Activated T-helper 9 cell treated with anti-CD3 and anti-CD28 coated beads, Interleukin-2, amount 50 U/mL, for 16 hours (primary cell): ENCODE data around the gene PCLO.

Experiments
- DNase-seq: peaks from one replicate; pipeline ENCODE4 v3.0.0-alpha.2; 2020; ENCODE audit warnings: low read depth

Gene PCLO, protein sequence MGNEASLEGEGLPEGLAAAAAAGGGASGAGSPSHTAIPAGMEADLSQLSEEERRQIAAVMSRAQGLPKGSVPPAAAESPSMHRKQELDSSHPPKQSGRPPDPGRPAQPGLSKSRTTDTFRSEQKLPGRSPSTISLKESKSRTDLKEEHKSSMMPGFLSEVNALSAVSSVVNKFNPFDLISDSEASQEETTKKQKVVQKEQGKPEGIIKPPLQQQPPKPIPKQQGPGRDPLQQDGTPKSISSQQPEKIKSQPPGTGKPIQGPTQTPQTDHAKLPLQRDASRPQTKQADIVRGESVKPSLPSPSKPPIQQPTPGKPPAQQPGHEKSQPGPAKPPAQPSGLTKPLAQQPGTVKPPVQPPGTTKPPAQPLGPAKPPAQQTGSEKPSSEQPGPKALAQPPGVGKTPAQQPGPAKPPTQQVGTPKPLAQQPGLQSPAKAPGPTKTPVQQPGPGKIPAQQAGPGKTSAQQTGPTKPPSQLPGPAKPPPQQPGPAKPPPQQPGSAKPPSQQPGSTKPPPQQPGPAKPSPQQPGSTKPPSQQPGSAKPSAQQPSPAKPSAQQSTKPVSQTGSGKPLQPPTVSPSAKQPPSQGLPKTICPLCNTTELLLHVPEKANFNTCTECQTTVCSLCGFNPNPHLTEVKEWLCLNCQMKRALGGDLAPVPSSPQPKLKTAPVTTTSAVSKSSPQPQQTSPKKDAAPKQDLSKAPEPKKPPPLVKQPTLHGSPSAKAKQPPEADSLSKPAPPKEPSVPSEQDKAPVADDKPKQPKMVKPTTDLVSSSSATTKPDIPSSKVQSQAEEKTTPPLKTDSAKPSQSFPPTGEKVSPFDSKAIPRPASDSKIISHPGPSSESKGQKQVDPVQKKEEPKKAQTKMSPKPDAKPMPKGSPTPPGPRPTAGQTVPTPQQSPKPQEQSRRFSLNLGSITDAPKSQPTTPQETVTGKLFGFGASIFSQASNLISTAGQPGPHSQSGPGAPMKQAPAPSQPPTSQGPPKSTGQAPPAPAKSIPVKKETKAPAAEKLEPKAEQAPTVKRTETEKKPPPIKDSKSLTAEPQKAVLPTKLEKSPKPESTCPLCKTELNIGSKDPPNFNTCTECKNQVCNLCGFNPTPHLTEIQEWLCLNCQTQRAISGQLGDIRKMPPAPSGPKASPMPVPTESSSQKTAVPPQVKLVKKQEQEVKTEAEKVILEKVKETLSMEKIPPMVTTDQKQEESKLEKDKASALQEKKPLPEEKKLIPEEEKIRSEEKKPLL (N-terminal part only)

DNA sequence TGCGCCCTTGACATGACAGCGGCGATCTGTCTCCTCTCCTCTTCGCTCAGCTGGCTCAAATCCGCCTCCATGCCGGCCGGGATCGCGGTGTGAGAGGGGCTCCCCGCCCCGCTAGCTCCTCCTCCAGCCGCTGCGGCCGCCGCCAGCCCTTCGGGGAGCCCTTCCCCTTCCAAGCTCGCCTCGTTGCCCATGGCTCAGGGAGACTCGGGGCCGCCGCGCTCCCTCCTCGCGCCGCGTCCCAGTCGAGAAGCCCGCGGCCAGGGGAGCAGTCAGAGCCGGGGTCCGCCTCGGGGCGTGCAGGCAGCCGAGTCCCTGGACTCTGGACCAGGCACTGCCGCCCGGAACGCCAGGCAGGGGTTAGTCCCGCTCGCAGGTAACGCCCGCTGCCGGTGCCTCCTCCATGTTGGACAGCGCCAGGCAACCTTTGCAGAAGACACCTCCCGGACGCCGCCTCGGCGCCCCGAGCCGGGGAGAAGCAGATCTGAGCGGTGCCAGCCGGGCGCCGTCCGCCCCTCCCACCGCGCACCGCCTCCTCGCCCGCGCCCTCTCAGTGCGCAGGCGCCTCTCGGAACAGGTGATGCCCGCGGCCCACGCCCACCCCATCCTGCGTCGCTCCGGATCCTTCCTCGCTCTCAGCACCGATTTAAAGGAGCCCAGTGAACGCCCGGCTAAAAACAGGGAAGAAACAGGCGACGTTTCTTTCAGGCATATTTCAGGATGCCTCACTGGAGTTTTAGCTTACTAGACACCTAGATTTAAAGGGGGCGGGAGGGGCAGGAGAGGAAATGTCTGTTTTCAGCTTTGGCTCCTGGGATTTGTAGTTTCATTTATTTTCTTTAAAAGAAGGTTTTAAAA, at the start of gene PCLO:
Gene PCLO (minus strand): TSS at position 483 of the 855 bp plus-strand sequence. CDS start 292 bp downstream, at position 191.
- DNase-seq, result peak; percentile 6

DNA sequence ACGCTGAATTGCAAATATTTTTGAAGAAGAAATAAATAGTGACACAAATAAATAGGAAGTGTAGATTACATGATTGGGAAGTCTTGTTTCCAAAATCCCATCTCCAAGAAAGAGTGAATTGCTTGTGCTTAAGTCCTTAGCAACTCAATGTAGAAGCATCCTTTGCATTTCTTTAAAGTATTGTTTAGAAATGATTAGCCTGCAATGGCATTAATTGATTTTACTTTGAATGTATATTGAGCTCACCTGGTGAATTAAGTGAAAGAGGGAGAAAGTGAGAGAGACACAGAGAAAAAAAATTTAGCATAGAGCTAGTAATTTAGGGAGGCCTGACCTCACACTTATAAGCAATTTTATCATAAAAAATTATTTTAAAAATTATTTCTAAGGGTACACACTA, 49.0 kb upstream of the PCLO start:
- DNase-seq, result no peak

DNA sequence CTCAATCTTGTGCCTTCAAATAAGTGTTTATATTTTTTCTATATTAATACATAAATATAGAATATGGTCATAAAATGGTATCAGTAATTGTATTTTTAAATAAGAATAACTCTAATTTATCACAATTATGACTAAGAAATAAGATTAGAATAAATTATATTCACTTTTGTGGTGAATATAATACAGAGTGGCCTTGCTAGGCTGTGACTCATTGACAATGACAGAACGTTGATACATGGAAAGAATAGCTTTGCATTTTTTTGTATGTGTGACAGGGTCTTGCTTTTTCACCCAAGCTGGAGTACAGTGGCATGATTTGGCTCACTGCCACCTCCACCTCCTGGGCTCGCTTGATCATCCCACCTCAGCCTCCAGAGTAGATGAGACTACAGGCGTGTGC, 47.8 kb upstream of the PCLO start:
- no peak for DNase-seq

DNA sequence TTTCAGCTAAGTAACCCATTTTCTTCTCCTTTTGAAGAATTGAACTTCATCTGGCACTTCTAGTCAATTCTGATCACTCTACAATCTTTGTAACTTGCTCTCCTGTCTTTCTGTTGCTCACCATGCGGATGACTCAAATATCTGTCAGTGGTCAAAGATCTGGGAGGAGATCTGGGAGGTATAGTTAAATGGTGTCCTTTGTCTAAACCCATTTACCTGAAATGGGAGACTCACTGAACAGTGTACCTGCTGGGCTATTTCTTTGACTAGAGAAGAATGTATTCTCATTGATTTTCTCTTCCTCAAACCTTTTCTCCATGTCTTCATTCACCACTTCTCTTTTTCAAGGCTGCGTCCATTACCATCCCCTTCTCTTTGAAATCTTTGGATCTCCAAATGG, 42.0 kb upstream of the PCLO start:
- no peak for DNase-seq

DNA sequence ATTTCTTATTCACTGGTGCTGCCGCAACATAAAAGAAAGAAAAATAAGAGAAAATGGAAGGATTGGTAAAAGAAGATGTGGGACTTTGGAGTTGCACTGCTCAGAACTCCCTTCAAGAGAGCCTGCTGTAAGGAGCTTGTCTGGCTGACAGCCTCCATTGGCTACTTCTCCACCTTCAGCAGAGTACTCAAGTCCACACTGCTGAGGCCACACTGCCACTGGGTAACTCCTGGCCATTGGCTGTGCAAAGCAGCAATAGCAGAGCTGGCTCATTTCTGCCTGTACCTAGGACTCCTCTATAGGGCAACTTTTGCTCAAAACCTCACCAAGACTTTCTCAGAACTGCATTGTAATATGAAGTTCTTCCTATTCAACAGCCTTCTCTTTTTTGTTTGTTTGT, 38.7 kb upstream of the PCLO start:
- DNase-seq, result no peak

DNA sequence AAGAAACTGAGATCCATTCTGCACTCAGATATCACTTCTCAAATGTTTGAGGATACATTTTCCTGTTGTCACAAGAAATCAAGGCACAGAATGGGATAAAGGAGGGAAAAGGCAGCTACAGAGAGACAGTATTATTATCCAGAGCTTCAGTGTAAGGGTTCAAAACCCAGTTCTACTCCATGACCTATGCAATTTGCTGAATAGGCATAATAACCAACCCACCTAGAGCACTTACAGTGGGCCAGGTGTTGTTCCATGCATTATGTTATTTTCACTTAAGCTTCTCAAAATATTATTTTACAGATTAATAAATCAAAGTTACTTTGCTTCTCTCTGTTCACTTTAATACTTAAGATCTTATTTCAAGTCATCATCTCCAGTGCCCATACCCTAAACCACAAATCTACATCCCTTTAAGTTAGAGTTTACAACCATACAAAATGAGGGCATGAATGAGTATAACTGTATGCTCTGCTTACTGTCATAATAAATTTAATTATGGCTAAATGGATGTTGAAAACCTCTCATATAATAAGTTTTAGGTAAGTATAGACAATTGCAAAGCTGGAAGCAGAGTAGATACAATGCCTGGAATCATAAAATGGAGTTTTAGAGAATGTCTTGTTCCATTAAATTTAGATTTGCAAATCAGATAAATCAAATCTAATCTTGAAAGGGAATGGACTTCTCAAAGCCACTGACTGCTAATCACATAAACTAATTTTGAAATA, 28.1 kb upstream of the PCLO start:
- no peak for DNase-seq

DNA sequence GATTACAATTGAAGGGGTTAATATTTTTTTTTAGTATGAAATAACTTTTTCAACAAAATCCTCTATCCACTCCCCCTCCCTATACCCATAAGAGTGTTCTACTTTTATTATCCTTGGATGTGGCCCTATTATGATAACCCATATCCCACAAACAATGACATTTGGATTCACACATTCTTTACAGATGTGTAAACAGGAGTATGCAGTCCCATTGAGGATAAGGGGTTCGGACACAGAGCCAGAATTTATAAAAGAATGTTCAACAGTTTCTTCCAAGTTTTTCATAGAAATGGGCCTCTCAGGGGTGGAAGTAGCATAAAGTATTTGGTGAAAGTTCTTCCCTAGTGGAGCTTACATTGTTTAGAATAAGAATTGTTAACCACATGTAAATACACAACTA, 16.1 kb upstream of the PCLO start:
- DNase-seq, result no peak

DNA sequence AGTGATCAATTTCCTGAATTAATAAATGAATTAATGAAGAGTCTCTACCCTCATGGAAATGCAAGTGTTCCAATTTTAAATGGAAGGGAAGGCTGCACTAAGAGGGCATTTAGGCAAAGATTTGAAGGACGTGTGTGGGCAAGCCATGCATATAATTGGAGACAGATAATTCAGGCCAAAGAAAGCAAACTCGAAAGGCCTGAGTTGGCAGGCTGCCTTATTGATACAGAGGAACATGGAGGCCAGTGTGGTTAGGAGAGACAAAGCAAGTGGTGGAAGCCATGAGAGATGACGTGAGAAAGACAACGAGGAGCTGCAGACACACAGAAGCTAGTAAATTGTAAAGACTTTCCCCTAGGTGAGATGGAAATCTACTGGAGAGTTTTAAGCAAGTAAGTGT, 15.4 kb upstream of the PCLO start:
- no peak for DNase-seq

DNA sequence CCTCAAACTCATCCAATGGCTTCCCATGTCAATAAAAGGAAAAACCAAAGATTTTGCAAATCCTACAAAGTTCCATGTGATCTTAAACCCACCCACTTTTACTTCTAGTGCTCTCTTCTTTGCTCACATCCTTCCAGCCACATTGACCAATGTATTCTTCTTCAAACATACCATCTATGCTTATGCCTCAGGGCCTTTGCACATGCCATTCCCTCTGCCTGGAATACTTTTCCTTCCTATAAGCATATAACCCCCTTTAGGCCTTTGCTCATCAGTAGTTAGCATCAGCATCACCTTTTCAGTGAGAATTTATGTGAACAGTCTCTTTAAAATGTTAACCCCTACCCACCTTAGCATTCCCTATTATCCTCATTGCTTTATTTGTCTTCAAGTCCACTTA, 11.0 kb upstream of the PCLO start:
- no peak for DNase-seq

DNA sequence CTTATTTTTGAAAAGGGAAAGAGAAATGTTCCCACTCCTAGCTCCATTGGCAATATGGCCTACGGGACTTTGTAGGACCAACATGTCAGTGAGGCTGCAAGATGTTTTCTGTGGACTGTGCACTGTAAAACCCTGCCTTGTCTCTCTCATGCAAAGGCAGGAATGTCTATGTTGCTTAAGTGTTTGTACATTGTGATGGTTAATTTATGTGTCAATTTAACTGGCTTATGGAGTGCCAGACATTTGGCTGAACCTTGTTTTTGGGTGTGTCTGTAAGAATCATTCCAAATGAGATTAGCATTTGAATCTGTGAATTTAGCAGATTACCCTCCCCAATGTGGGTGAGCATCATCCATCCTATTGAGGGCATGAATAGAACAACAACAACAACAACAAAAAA, 4.1 kb upstream of the PCLO start:
- no peak for DNase-seq

DNA sequence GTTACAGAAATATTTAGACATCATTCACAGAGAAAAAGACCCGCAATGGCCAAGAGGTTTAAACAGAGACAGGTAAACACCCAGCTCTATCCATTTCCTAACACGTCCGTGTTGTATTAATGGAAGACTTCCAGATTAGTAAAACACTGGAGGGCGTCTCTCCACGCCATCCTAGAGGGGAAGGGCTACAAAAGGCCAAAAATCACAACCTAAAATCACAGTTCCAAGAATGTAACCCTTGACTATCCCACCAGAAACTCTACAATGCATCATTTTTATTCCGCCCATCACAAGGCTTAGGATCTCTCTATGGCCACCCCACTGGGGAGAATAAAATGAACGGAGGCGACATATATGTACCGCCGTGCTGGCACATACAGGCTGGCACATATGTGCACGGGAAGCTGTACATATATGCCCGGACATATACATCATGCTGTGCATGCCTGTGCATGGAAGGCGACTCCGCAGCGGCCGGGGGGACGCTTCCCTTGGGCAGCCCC, 734 bp downstream of the PCLO start:
- no peak for DNase-seq

DNA sequence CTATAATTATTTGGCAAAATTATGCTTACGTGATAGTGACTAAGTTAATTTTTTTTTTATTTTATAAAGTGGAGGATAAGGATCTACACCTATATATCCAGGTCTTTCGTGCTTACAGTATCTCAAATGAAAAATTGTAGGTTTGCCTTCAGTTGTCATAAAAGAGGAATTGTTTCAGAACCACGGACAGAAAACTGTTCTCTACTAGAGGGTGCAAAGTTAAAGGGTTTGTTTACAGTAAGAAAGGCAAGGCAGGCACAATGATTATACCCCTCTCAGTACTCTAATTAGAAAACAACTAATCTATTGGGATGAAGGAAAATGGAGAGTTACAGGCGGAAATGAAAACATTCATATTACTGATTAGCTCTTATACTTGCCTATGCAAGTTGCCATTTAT, 1.5 kb downstream of the PCLO start:
- DNase-seq, result no peak

DNA sequence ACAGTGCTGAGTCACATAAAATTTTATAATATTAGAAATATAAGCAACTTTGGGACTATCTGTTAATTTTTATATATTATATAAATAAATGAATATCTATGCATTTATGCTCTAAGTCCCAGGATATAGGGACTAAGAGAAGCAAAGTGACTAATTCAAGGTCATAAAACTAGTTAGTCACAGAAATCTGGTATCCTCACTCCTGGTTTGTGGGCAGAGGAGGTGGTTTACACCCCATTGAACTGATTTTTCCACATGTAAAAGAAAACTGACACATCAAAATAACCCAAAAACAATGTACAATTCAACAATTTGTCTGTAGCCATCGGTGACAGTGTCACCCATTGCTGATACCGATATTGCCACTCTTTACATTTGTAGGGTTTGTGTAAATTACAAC, 3.0 kb downstream of the PCLO start:
- no peak for DNase-seq

DNA sequence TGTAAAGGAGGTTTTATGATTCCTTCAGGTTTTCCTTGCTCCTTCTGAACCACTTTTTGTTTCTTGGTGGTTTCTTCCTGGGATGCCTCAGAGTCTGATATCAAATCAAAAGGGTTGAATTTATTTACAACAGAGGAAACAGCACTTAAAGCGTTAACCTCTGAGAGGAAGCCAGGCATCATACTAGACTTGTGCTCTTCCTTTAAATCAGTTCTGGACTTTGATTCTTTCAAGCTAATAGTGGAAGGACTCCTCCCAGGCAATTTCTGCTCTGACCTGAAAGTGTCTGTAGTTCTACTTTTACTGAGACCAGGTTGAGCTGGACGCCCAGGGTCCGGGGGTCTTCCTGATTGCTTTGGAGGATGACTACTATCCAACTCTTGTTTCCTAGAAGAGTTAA, 6.7 kb downstream of the PCLO start:
- no peak for DNase-seq

DNA sequence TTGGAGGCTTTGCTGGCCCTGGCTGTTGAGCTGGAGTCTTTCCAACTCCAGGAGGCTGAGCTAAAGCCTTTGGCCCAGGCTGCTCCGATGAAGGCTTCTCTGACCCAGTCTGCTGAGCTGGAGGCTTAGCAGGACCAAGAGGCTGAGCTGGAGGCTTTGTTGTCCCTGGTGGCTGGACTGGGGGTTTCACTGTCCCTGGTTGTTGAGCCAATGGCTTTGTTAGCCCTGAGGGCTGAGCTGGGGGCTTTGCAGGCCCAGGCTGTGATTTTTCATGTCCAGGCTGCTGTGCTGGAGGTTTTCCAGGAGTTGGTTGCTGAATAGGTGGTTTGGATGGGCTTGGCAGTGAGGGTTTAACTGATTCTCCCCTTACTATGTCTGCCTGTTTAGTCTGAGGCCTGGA, 7.3 kb downstream of the PCLO start:
- DNase-seq, result no peak

DNA sequence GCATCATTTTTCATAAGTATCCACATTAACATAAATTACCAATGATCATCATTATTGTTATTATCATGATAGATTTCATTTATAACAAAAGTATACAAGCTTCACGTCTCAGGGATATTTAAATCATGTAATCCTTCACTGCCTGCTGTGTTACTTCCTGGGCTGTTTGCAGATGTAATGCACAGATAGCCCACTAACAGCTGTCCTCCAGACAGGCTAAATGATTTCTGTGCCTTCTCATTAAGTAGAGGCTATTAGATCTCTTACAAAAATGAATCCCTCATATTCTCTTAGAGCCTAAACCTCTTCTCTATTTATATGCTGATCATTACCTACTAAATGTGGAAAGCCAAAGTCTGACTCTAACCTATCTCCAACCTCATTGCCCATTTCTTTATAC, 9.3 kb downstream of the PCLO start:
- no peak for DNase-seq

DNA sequence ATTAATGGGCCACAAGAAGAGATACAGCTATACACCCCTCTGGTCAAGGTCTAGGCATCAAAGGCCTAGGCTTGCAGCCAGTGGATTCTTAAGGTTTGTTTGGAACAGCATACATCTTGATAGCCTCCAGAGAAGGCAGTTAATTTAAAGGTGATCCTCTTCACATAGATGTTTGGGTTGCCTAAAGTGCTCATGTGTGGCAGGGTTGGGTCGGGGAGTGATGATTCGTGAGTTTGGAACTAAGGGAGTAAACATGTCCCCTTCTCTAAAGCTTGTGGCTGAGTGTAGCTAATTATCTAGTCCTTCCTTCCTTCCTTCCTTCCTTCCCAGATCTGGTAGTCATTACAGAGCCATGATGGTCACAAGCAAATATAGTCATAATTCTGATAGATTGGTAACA, 12.4 kb downstream of the PCLO start:
- no peak for DNase-seq

DNA sequence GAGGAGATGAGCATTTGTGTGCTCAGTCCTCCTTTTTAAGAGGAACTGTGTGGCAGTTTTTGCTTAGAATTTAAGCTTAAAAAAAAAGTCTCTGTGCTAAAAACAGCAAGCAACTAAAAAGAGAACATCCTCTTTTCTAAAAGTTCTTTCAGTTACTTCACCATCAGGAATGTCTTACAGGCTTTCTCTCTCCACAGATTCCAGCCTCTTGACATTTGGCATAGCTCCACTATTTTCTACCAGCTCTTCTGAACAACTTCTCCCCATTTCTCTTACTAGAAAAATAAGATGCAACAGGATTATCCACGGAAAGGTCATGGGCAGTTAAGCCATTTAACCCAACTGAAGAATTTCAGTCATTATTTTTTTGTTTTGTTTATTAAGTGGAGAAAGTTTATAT, 13.2 kb downstream of the PCLO start:
- DNase-seq, result no peak

DNA sequence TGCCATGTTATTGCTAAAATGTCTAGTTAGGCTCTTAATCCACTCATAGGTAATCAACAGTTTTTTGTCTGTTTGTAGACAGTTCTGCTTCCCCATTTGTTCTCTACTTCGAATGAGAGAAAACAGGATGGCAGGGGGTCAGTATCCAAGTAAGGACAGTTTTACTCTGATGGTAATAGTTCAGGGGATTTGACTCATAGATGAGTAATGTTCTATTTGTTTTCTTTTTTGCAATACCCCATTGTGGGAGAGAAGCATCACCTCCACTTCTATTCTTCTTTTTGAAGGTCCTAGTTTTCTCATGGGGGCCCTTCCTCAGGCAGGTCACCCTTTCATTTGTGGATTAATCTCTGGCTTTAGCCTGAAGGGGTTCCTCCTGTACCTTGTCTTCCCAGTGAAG, 13.9 kb downstream of the PCLO start:
- no peak for DNase-seq

DNA sequence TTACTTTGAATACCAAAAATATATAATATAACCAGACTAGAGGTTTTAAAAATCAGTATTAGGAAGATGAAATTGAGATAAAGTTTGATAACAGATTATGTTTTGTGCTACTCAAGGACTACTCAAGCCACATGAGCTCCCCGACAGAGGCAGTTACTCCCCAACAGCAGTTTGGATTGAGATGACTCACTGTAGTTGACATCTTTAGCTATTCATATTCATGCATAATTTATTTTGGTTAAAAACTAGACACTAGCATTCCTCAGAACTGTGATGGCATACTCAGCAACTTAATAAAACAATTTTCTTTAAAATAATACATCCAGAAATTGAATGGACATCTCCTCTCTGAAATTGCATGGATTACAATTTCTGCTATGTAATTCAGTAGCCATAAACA, 19.6 kb downstream of the PCLO start:
- no peak for DNase-seq

DNA sequence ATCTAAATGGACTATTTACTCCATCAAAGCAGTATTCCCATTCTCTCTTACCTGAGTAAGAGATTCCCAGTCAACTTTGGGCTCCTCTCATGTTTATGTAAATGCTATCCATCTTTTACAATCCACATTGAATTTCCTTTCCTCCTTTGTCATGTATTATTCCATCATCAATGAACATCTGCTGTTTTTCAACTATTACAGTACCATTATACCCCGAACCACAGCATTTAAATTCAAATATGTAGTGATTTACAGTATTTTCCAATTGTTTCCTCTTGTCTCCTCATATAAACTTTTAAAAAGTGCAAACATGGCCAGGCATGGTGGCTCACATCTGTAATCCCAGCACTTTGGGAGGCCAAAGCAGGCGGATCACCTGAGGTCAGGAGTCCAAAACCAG, 20.3 kb downstream of the PCLO start:
- no peak for DNase-seq
